Measurements from ENCODE around the gene STPG4. TPM values are rescaled to one million over a fixed set of nuclear protein-coding genes. Genes with fewer than 3 reads are reported as not detected.

STPG4 gene
- total and polyA plus RNA-seq, 2 of the 8 experiments (the other 6 are each of a cell fraction or from before 2014, with no cell fraction given) = 0.28 TPM; not detected in 1

DNA sequence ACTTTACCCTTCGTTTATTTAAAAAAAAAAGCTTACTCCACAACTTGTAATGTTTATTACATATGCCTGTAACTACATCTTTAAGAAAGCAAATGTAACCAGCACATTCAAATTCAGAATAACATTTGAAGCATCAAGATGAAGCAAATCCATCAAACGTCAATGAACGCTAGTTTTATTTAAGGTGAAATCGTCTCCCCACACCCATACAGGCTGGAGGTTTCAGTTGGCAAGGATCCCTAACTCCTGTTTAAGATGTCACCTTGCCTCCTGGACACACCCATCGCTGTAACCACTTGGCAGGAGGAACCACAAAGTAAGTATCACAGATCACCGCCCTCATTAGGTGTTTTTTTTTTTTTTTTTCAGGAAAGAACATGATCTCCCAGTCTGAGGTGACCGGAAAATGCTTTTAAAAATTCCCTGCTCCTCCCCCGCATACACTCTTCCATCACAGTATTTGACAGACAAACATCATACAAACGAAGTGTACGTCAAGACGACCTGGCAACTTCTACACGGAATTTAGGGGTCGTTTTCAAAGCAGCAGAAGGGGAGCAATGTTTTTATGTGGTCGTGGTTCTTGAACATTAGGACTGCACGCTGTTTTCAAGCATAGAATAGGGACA is 19.7 kb upstream of the STPG4 start (continued):
- no peak for TF ChIP-seq FOSL1 (IDR thresholded peaks at IDR 0.05; ENCODE audit: insufficient read depth, low read depth, low read length)
- TF ChIP-seq NANOG (IDR thresholded peaks at IDR 0.05; ENCODE audit: insufficient read depth, low read depth, low read length, poor library complexity, severe bottlenecking) = no peak
- TF ChIP-seq KDM5A (IDR thresholded peaks at IDR 0.05; ENCODE audit: low read length) = no peak
- no peak for TF ChIP-seq CTBP2 (IDR thresholded peaks at IDR 0.05; ENCODE audit: borderline replicate concordance, insufficient read depth, insufficient read length, low read length)
- TF ChIP-seq KDM4A (IDR thresholded peaks at IDR 0.05; ENCODE audit: low read depth, low read length, severe bottlenecking) = no peak
- TF ChIP-seq, protein P1, sequence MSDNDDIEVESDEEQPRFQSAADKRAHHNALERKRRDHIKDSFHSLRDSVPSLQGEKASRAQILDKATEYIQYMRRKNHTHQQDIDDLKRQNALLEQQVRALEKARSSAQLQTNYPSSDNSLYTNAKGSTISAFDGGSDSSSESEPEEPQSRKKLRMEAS (IDR thresholded peaks at IDR 0.05) = no peak
- no peak for TF ChIP-seq TEAD4 (IDR thresholded peaks at IDR 0.05; ENCODE audit: low read depth, low read length)
- no peak for TF ChIP-seq SUZ12 (IDR thresholded peaks at IDR 0.05; ENCODE audit: low read length)
- TF ChIP-seq POLR2AphosphoS5 (IDR thresholded peaks at IDR 0.05; ENCODE audit: low read depth, low read length) = peak; percentile 38; the same call in 1 of the 2 replicates
- no peak for TF ChIP-seq SRF (IDR thresholded peaks at IDR 0.05; ENCODE audit: low read depth, low read length)
- no peak for TF ChIP-seq TAF7 (optimal IDR thresholded peaks at IDR 0.05; ENCODE audit: borderline replicate concordance, low read depth, low read length)
- no peak for TF ChIP-seq ZNF274 (IDR thresholded peaks at IDR 0.05; ENCODE audit: borderline replicate concordance, extremely low read depth, low read length)
- no peak for TF ChIP-seq HDAC6 (IDR thresholded peaks at IDR 0.05; ENCODE audit: low read depth, low read length)
- TF ChIP-seq CHD1 (IDR thresholded peaks at IDR 0.05; ENCODE audit: low read depth, low read length) = no peak

Data from H1 (cell line).